ENCODE data around the gene MRGPRF. TPM values are rescaled to one million over a fixed set of nuclear protein-coding genes. Genes with fewer than 3 reads are reported as not detected.

The MRGPRF gene
- total RNA-seq, 1 donor from 2014 or later = 13.2 TPM

DNA sequence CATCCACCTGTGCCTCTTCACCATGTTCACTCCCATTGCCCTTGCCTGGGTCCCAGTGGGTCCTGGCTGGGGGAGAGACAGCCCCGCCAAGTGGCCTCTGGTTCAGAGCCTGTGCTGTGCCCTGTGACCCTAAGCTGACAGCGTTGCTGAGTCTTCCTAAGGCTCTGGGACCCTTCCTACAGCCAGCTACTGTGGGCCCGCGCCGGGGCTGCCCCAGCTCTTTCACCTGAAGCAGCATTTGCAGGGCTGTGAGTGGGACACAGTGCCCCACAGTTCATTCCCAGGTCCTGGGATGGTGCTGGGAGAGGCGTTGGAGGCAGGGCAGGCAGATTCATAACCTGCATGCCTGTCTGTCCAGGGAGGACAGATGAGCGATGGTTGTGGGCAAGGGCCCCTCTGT is 46.4 kb upstream of the MRGPRF start:
- intact Hi-C loops (cut with DNase I) = no loop called here
- Histone ChIP-seq H3K9me3 (no peaks in the 10 kb centered on the region), H3K27ac (no peak overlapping the region), H3K27me3 (no peaks in the 10 kb centered on the region), H3K4me1 (no peaks in the 10 kb centered on the region), H3K36me3 (peaks cover 28% of the 10 kb centered on the region), H3K4me3 (no peak overlapping the region)
- no peak for DNase-seq
- ATAC-seq = no peak
- TF ChIP-seq, protein P1, sequence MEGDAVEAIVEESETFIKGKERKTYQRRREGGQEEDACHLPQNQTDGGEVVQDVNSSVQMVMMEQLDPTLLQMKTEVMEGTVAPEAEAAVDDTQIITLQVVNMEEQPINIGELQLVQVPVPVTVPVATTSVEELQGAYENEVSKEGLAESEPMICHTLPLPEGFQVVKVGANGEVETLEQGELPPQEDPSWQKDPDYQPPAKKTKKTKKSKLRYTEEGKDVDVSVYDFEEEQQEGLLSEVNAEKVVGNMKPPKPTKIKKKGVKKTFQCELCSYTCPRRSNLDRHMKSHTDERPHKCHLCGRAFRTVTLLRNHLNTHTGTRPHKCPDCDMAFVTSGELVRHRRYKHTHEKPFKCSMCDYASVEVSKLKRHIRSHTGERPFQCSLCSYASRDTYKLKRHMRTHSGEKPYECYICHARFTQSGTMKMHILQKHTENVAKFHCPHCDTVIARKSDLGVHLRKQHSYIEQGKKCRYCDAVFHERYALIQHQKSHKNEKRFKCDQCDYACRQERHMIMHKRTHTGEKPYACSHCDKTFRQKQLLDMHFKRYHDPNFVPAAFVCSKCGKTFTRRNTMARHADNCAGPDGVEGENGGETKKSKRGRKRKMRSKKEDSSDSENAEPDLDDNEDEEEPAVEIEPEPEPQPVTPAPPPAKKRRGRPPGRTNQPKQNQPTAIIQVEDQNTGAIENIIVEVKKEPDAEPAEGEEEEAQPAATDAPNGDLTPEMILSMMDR (IDR thresholded peaks at IDR 0.05) = no peak

DNA sequence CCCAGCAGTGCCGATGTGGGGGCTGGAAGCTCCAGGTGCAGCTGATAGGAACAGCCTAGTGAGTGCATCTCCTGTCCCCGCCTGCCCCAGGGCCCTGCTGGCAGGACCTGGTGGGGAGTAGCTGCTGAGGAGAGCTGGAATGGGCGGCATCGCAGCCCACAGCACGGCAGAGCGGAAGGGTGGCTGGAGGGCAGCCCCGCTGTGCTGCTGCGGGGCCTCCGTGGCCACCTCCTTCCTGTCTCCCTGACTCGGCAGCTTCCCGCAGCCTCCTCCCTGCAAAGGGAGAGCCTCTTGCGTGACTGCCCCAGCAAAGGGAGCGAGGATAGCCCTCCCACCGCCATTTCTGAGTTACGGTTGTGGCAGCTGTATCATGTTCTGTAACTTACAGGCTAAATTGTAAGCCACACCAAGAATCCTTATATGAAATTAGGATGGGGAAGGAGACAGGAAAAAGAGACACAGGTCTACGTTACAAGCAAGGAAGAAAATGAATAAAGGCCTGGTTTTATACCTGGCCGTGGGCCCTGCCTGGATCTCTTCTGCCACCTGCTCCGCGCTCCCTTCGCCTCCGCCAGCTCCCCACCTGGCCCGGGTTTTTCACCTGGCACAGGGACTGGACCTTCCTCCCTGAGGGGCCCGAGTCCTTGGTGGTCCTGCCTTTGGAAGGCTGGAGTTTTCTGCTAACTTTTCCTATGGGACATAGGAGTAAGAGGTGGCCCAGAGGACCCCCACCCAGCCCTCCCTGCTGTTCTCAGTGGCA is 45.6 kb upstream of the MRGPRF start:
- H3K9me3 ChIP-seq = no peaks in the 10 kb centered on the region
- TF ChIP-seq, protein P1 (IDR thresholded peaks at IDR 0.05) = no peak
- no peaks in the 10 kb centered on the region for H3K27me3 ChIP-seq
- ATAC-seq (no peak), DNase-seq (no peak)
- no peak overlapping the region for H3K27ac ChIP-seq
- no peak overlapping the region for H3K4me3 ChIP-seq
- no peaks in the 10 kb centered on the region for H3K4me1 ChIP-seq
- intact Hi-C loops (cut with DNase I) = no loop called here
- peaks cover 28% of the 10 kb centered on the region for H3K36me3 ChIP-seq

DNA sequence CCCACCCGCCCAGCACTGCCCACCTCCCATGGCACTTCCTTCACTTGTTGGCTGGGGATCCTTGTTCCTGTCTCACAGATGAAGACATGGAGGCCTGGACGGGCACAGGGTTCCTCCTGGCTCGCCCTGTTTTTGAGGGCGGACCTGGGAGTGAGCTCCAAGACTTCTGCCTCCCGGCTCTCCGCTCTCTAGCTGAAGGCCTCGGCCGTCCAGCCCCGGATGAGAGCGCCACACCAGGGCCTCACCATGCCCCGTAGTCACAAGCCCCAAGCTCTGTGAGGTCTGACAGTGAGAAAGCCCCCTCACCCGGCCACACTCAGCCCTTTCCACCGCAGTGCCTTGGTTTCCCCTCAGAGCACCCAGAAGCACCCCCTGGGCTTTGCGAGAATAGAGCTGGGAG is 44.8 kb upstream of the MRGPRF start:
- peaks cover 19% of the 10 kb centered on the region for H3K36me3 ChIP-seq

GRCh38 chr11:69057236-69057635 is 44.2 kb upstream of the MRGPRF start:
- no peaks in the 10 kb centered on the region for H3K9me3 ChIP-seq
- H3K4me3 ChIP-seq = no peak overlapping the region
- no peaks in the 10 kb centered on the region for H3K27me3 ChIP-seq
- DNase-seq (no peak), ATAC-seq (no peak)
- intact Hi-C loops (cut with DNase I) = no loop called here
- H3K4me1 ChIP-seq = no peaks in the 10 kb centered on the region
- H3K27ac ChIP-seq = no peak overlapping the region
- TF ChIP-seq, protein P1 (IDR thresholded peaks at IDR 0.05) = no peak
- H3K36me3 ChIP-seq = peaks cover 18% of the 10 kb centered on the region

More for the DNA sequence above, 44.8 kb upstream of the MRGPRF start:
- no peaks in the 10 kb centered on the region for H3K27me3 ChIP-seq
- no peak overlapping the region for H3K27ac ChIP-seq
- no peak overlapping the region for H3K4me3 ChIP-seq
- no peak for DNase-seq
- intact Hi-C loops (cut with DNase I) = no loop called here
- TF ChIP-seq, protein P1 (IDR thresholded peaks at IDR 0.05) = no peak
- no peak for ATAC-seq
- no peaks in the 10 kb centered on the region for H3K4me1 ChIP-seq
- no peaks in the 10 kb centered on the region for H3K9me3 ChIP-seq

- DNase-seq = peak; percentile 85
Observed at GRCh38 chr11:69055598-69056516, 42.8 kb upstream of the MRGPRF start.

More at GRCh38 chr11:69055598-69056516, 42.8 kb upstream of the MRGPRF start:
- TF ChIP-seq, protein P1 (IDR thresholded peaks at IDR 0.05) = no peak
- no peak overlapping the region for H3K27ac ChIP-seq
- no peaks in the 10 kb centered on the region for H3K9me3 ChIP-seq
- no peak overlapping the region for H3K4me3 ChIP-seq
- ATAC-seq = peak; percentile 82
- H3K36me3 ChIP-seq = peaks cover 18% of the 10 kb centered on the region
- no peaks in the 10 kb centered on the region for H3K4me1 ChIP-seq
- intact Hi-C loops (cut with DNase I) = no loop called here
- H3K27me3 ChIP-seq = no peaks in the 10 kb centered on the region
